Measurements from ENCODE around the gene CHRNG. TPM values are rescaled to one million over a fixed set of nuclear protein-coding genes. Genes with fewer than 3 reads are reported as not detected.

Gene CHRNG
- total and polyA plus RNA-seq, 8 donors = not detected

GRCh38 chr2:232519581-232520438, 19.7 kb upstream of the CHRNG start, which contains the start of gene PRSS56:
Gene PRSS56 (plus strand): TSS chr2:232520388. CDS start chr2:232520599, 211 bp downstream.
- Histone ChIP-seq H3K4me1 (peaks cover 0 to 15% (median 10%) of the 10 kb centered on the region in 3 donors), H3K27ac (no peak within 1 kb of the TSS), H3K9me3 (no peaks in the 10 kb centered on the region), H3K4me3 (no peak within 1 kb of the TSS), H3K27me3 (peaks cover 0 to 17% (median 8%) of the 10 kb centered on the region in 4 donors), H3K36me3 (no peaks in the 10 kb centered on the region)
- DNase-seq = peak in 1 of 6 donors; percentile 44
- TF ChIP-seq, protein P1, sequence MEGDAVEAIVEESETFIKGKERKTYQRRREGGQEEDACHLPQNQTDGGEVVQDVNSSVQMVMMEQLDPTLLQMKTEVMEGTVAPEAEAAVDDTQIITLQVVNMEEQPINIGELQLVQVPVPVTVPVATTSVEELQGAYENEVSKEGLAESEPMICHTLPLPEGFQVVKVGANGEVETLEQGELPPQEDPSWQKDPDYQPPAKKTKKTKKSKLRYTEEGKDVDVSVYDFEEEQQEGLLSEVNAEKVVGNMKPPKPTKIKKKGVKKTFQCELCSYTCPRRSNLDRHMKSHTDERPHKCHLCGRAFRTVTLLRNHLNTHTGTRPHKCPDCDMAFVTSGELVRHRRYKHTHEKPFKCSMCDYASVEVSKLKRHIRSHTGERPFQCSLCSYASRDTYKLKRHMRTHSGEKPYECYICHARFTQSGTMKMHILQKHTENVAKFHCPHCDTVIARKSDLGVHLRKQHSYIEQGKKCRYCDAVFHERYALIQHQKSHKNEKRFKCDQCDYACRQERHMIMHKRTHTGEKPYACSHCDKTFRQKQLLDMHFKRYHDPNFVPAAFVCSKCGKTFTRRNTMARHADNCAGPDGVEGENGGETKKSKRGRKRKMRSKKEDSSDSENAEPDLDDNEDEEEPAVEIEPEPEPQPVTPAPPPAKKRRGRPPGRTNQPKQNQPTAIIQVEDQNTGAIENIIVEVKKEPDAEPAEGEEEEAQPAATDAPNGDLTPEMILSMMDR (IDR thresholded peaks at IDR 0.05) = no peak
- WGBS, 2 donors = 58 to 63% methylated on average over 18 to 19 of the region's 19 CpGs
- intact Hi-C loops (cut with DNase I) = loop anchor here in 1 of 3 donors (2.0 to 10.0 kb wide), 2 partner anchors 75 to 615 kb away; no protein-coding TSS in a partner anchor
- FAIRE-seq = no peak
- no peak for ATAC-seq

GRCh38 chr2:232520489-232520888, 19.0 kb upstream of the CHRNG start:
- ATAC-seq (no peak), FAIRE-seq (no peak), DNase-seq (peak in 1 of 6 donors; percentile 29)
- TF ChIP-seq, protein P1 (IDR thresholded peaks at IDR 0.05) = no peak
- Histone ChIP-seq H3K9me3 (no peaks in the 10 kb centered on the region), H3K27ac (no peak overlapping the region), H3K36me3 (no peaks in the 10 kb centered on the region), H3K4me3 (no peak overlapping the region), H3K4me1 (peaks cover 0 to 20% (median 14%) of the 10 kb centered on the region in 3 donors), H3K27me3 (peaks cover 0 to 17% (median 8%) of the 10 kb centered on the region in 4 donors)
- intact Hi-C loops (cut with DNase I) = loop anchor here in 1 of 3 donors (2.0 kb wide), 1 partner anchor 76 kb away; no protein-coding TSS in a partner anchor
- 60 to 75% methylated on average over 13 to 15 of the region's 15 CpGs for WGBS, 2 donors

GRCh38 chr2:232521098-232521497, 18.4 kb upstream of the CHRNG start:
- Histone ChIP-seq H3K9me3 (no peaks in the 10 kb centered on the region), H3K27ac (no peak overlapping the region), H3K27me3 (peaks cover 0 to 17% (median 8%) of the 10 kb centered on the region in 4 donors), H3K4me3 (no peak overlapping the region), H3K36me3 (no peaks in the 10 kb centered on the region), H3K4me1 (peaks cover 0 to 22% (median 14%) of the 10 kb centered on the region in 3 donors)
- intact Hi-C loops (cut with DNase I) = loop anchor here in 1 of 3 donors (2.0 kb wide), 1 partner anchor 76 kb away; no protein-coding TSS in a partner anchor
- peak in 1 of 6 donors; percentile 57 for DNase-seq
- FAIRE-seq = no peak
- no peak for ATAC-seq
- TF ChIP-seq, protein P1 (IDR thresholded peaks at IDR 0.05) = no peak
- 84 to 87% methylated on average over 14 of the region's 14 CpGs for WGBS, 2 donors

DNA sequence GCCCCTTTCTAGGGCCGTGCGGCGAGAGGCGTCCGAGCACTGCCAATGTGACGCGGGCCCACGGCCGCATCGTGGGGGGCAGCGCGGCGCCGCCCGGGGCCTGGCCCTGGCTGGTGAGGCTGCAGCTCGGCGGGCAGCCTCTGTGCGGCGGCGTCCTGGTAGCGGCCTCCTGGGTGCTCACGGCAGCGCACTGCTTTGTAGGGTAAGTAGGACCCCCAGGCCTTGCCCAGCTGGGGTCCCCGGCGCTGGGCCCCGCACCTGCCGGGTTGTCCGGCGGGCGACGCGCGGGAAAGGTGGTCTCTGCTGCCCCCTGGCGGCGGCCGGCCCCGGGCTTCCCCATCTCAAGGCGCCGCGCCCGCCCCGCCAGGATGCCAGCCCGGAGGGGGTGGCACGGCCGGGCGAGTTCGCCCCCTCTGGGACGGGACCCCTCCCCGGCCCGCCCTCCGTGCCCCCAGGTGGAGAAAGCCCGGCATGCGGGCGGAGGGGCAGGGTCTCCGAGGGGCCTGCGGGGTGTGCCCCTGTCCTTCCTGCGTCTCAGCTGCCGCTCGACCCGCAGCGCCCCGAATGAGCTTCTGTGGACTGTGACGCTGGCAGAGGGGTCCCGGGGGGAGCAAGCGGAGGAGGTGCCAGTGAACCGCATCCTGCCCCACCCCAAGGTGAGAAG, 17.4 kb upstream of the CHRNG start:
- TF ChIP-seq, protein P1 (IDR thresholded peaks at IDR 0.05) = peak; percentile 90 to 96 (median 93)
- Histone ChIP-seq H3K9me3 (no peaks in the 10 kb centered on the region), H3K27me3 (peaks cover 0 to 17% (median 8%) of the 10 kb centered on the region in 4 donors), H3K36me3 (no peaks in the 10 kb centered on the region), H3K4me3 (peak overlapping the region in 2 of 4 donors; percentile 22 to 31), H3K27ac (no peak overlapping the region), H3K4me1 (peaks cover 0 to 22% (median 14%) of the 10 kb centered on the region in 3 donors)
- 5 to 6% methylated on average over 37 to 66 of the region's 66 CpGs for WGBS, 2 donors
- DNase-seq = peak in 4 of 6 donors; percentile 62 to 93 (median 78)
- no peak for FAIRE-seq
- peak; percentile 61 to 73 (median 69) for ATAC-seq
- intact Hi-C loops (cut with DNase I) = loop anchor here in 1 of 3 donors (2.0 kb wide), 1 partner anchor 77 kb away; no protein-coding TSS in a partner anchor

Measured in pancreas (tissue), 10 donors.